Neuronal stem cell (in vitro differentiated cells): ENCODE measurements around the gene SKIC2. TPM values are rescaled to one million over a fixed set of nuclear protein-coding genes. Genes with fewer than 3 reads are reported as not detected.
"Not testable (repeated sequence)": the region's sequence is repeated elsewhere in the genome, so short reads cannot be mapped to it uniquely, and the experiment has no call there.

Experiments
- DNase-seq: peaks from one replicate; pipeline ENCODE4 v3.0.0-alpha.2; 2013; ENCODE audit warnings: low spot score
- H2AFZ ChIP-seq: one replicate; pipeline ENCODE4 v1.6.1; 2013; ENCODE audit warnings: mild to moderate bottlenecking, low read length, inconsistent platforms
- H2AK5ac ChIP-seq: 2 replicates; pipeline ENCODE4 v1.6.1; 2013; ENCODE audit warnings: low read depth, mild to moderate bottlenecking, inconsistent platforms, low read length, moderate library complexity, mixed read lengths
- H2BK120ac ChIP-seq: 2 replicates; pipeline ENCODE4 v1.6.1; 2013; ENCODE audit warnings: low read depth, mild to moderate bottlenecking, inconsistent platforms, low read length, moderate library complexity, mixed read lengths
- H2BK12ac ChIP-seq: one replicate; pipeline ENCODE4 v1.6.1; 2013; ENCODE audit warnings: low read length, inconsistent platforms
- H2BK15ac ChIP-seq: 2 replicates; pipeline ENCODE4 v1.6.1; 2013; ENCODE audit warnings: mild to moderate bottlenecking, low read length, inconsistent platforms, mixed read lengths
- H2BK5ac ChIP-seq: one replicate; pipeline ENCODE4 v1.6.1; 2013; ENCODE audit warnings: inconsistent platforms, mild to moderate bottlenecking, low read length, moderate library complexity
- H3K14ac ChIP-seq: one replicate; pipeline ENCODE4 v1.6.1; 2013; ENCODE audit warnings: low read length, inconsistent platforms
- H3K18ac ChIP-seq: 2 replicates; pipeline ENCODE4 v1.6.1; 2013; ENCODE audit warnings: low read length, inconsistent platforms
- H3K23ac ChIP-seq: 2 replicates; pipeline ENCODE4 v1.6.1; 2013; ENCODE audit warnings: low read depth, mild to moderate bottlenecking, mixed read lengths, low read length, inconsistent platforms; ENCODE audit not compliant: poor library complexity
- H3K27ac ChIP-seq: replicated peaks from 3 replicates; pipeline ENCODE4 v1.5.1; 2013; ENCODE audit warnings: low read length, inconsistent platforms
- H3K27me3 ChIP-seq, 3 experiments: 2 replicates each; pipeline ENCODE4 v1.6.1; 2013; ENCODE audit warnings: low read length in 3 of 3, mild to moderate bottlenecking in 2 of 3, inconsistent platforms in 1 of 3, low read depth in 1 of 3, mixed read lengths in 1 of 3, moderate library complexity in 1 of 3; ENCODE audit not compliant: control insufficient read depth in 3 of 3, insufficient read depth in 3 of 3
- H3K36me3 ChIP-seq, 2 donors: replicated peaks in 1 of 2; 2 replicates each; pipeline ENCODE4 v1.6.1; 2013; ENCODE audit warnings: low read length in 2 of 2; ENCODE audit not compliant: control insufficient read depth in 2 of 2, insufficient read depth in 2 of 2
- H3K4ac ChIP-seq: 2 replicates; pipeline ENCODE4 v1.6.1; 2013; ENCODE audit warnings: inconsistent platforms, mild to moderate bottlenecking, low read length, moderate library complexity
- H3K4me1 ChIP-seq, 2 donors: 1 replicate in 1 of 2; 2 replicates in 1 of 2; pipeline ENCODE4 v1.6.1; 2013; ENCODE audit warnings: low read length in 2 of 2, low read depth in 1 of 2; ENCODE audit not compliant: control insufficient read depth in 2 of 2, insufficient read depth in 1 of 2
- H3K4me2 ChIP-seq: one replicate; pipeline ENCODE4 v1.6.1; 2013; ENCODE audit warnings: mild to moderate bottlenecking, low read length, inconsistent platforms; ENCODE audit not compliant: insufficient read depth, poor library complexity, severe bottlenecking
- H3K4me3 ChIP-seq, 2 donors: 2 replicates each; pipeline ENCODE4 v1.5.1; 2013; ENCODE audit warnings: low read length in 2 of 2, mild to moderate bottlenecking in 2 of 2, inconsistent platforms in 1 of 2, moderate library complexity in 1 of 2
- H3K79me1 ChIP-seq: one replicate; pipeline ENCODE4 v1.6.1; 2013; ENCODE audit warnings: low read depth, mild to moderate bottlenecking, inconsistent platforms, low read length, moderate library complexity
- H3K9ac ChIP-seq: one replicate; pipeline ENCODE4 v1.6.1; 2013; ENCODE audit warnings: mild to moderate bottlenecking, low read depth, low read length, inconsistent platforms; ENCODE audit not compliant: poor library complexity
- H3K9me3 ChIP-seq, 2 donors: replicated peaks in 1 of 2; 2 replicates each; pipeline versions ENCODE3 to v1.6.1; 2013; ENCODE audit warnings: low read length in 2 of 2, mild to moderate bottlenecking in 2 of 2, inconsistent platforms in 1 of 2, low read depth in 1 of 2, mixed read lengths in 1 of 2, moderate library complexity in 1 of 2; ENCODE audit not compliant: control insufficient read depth in 2 of 2, insufficient read depth in 1 of 2
- H4K8ac ChIP-seq: one replicate; pipeline ENCODE4 v1.6.1; 2013; ENCODE audit warnings: low read depth, mild to moderate bottlenecking, inconsistent platforms, low read length, moderate library complexity
- H4K91ac ChIP-seq: one replicate; pipeline ENCODE4 v1.6.1; 2013; ENCODE audit warnings: low read length, low read depth, mild to moderate bottlenecking, inconsistent platforms; ENCODE audit not compliant: poor library complexity
- WGBS, 2 donors: extraction: QIAGEN DNeasy Blood & Tissue Kit; methylation state at CpG; one replicate each; pipeline ENCODE4 v1.1.7; 2013; ENCODE audit warnings: missing lambda C conversion rate in 2 of 2, mixed read lengths in 1 of 2; ENCODE audit not compliant: insufficient read length in 2 of 2, insufficient replicate concordance in 1 of 2; ENCODE audit errors: extremely low coverage in 2 of 2; 5-methylcytosine and 5-hydroxymethylcytosine counted together
- polyA plus RNA-seq, 2 experiments: library from polyadenylated mRNA; stranded (reverse); fragments of 200-250 nt; gene quantifications; one replicate each; pipeline ENCODE4 v1.2.3, GENCODE V29; 2013

SKIC2 gene
- 19.1 TPM for polyA plus RNA-seq (2013, experiment 1 of 2)
- polyA plus RNA-seq (2013, experiment 2 of 2): 19.7 TPM

DNA sequence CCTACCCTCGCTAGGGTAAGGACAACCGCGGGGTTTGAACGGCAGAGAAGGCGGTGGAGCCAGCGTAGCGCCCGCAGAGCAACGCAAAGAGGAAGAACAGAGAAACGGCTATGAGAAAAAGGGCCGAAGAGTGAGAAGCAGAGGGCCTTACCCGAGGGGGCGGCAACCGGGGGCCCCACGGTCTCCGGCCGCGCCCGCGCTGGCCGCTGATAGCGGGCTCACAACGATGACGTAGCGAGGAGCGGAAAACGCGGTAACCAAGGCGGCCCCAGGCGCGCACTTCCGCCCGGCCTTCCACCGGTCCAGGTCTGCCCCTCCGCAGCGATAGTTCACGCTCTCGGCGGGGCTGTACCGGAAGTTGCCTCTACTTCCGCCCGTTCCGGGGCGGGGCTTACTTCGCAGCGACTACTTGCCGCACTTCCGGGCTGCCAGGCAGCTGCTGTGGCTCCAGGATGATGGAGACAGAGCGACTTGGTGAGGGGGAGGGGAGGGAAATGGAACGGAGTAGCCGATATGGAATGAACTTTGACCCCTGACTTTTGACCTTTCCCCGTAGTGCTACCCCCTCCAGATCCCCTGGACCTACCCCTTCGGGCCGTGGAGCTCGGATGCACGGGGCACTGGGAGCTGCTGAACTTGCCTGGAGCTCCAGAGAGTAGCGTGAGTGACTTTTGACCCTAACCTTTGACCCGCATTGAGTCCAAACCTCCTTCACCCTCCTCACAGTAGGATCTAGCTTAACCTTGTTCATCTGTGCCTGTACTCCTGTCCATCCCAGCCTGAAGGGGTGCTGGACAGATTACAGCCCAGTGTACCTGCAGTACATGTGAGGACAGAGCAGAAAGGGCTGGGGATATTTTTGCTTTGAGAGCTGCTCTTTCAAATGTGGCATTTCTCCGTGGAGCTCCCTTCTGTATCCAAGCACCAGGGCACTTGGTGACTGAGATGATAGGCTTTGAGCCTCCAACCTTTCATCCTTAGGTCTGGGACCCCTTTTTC lies at the start of gene SKIC2, which contains the start of gene NELFE:
Gene SKIC2 (plus strand): TSS at position 435 of the 999 bp plus-strand sequence. CDS start 18 bp downstream, at position 453.
Gene NELFE (minus strand): TSS at position 231 of the 999 bp plus-strand sequence. CDS start 525 bp downstream, outside the sequence.
- no peak within 1 kb of the TSS for H2BK5ac ChIP-seq
- peaks cover 42 to 72% of the 10 kb centered on the region in 2 donors for H3K36me3 ChIP-seq

DNA sequence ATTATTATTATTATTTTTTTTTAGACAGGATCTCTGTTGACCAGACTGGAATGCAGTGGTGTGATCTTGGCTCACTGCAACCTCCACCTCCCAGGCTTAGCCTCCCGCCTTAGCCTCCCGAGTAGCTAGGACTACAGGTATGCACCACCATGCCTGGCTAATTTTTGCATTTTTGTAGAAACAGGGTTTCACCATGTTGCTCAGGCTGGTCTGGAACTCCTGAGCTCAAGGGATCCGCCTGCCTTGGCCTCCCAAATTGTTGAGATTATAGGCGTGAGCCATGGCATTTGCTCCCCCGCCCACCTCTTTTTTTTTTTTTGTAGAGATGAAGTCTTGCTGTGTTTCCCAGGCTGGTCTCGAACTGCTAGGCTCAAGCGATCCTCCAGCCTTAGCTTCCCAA lies 49.7 kb upstream of the SKIC2 start:
- not testable (repeated sequence) for H3K4ac ChIP-seq, H3K4me3 ChIP-seq, H3K4me2 ChIP-seq, H2AK5ac ChIP-seq, H3K27me3 ChIP-seq, DNase-seq, H4K91ac ChIP-seq, H3K79me1 ChIP-seq, H3K4me1 ChIP-seq, H3K23ac ChIP-seq, H2BK15ac ChIP-seq, H2BK120ac ChIP-seq, H3K14ac ChIP-seq, H3K9ac ChIP-seq, H3K18ac ChIP-seq, H2BK12ac ChIP-seq, H2AFZ ChIP-seq, H3K36me3 ChIP-seq, H3K27ac ChIP-seq, H4K8ac ChIP-seq, H3K9me3 ChIP-seq, H2BK5ac ChIP-seq
- WGBS, 2 donors: no CpG with 5 or more reads among the region's 7 CpGs

More for the DNA sequence above, at the start of gene SKIC2, which contains the start of gene NELFE:
- Histone ChIP-seq H3K27ac (peak within 1 kb of the TSS; percentile 14), H3K14ac (peak within 1 kb of the TSS; percentile 22), H2BK120ac (no peak within 1 kb of the TSS), H3K18ac (peak within 1 kb of the TSS; percentile 76), H3K23ac (peak within 1 kb of the TSS; percentile 94), H3K79me1 (peaks cover 9% of the 10 kb centered on the region), H3K9ac (peak within 1 kb of the TSS; percentile 89), H2BK15ac (no peak within 1 kb of the TSS), H4K8ac (peak within 1 kb of the TSS; percentile 20), H2AFZ (peak within 1 kb of the TSS; percentile 87), H3K4me3 (peak within 1 kb of the TSS; percentile 79 to 84), H3K4ac (no peak within 1 kb of the TSS), H3K4me2 (peak within 1 kb of the TSS; percentile 77), H2BK12ac (no peak within 1 kb of the TSS), H4K91ac (peak within 1 kb of the TSS; percentile 79), H2AK5ac (peak within 1 kb of the TSS; percentile 72), H3K27me3 (no peaks in the 10 kb centered on the region), H3K4me1 (peaks cover 9 to 12% of the 10 kb centered on the region in 2 donors), H3K9me3 (no peaks in the 10 kb centered on the region)
- peak; percentile 96 for DNase-seq
- no CpG with 5 or more reads among the region's 59 CpGs for WGBS, 2 donors

DNA sequence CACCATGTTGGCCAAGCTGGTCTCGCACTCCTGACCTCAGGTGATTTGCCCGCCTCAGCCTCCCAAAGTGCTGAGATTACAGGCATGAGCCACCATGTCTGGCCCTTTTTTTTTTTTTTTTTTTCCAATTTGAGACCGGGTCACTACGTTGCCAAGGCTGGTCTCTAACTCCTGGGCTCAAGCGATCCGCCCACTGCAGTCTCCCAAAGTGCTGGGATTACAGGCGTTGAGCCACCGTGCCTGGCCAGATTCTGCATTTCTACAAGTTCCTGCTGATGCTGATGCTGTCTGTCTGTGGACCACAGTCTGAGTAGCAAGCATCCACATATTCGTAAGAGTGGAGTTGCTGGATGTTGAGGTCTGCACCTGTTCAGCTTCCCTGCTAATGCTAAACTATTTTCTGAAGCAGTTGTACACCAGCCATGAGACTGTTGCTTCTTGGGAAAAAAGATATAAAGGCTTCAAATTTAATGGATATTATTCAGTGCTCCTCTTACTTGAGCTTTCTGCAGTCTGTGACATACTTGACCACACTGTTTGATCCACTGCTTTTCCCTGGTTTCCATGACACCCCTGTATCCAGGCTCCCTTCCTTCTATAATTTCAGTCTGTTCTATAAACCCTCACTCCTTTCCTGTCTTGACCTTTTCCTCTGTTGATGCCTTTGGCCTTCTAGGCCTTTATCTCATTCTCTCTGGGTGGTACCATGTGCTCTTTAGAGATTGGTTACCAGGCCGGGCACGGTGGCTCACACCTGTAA lies 47.0 kb upstream of the SKIC2 start:
- Histone ChIP-seq H2BK120ac (no peak overlapping the region), H2BK15ac (no peak overlapping the region), H3K18ac (no peak overlapping the region), H2AK5ac (no peak overlapping the region), H3K9ac (no peak overlapping the region), H4K8ac (no peak overlapping the region), H4K91ac (no peak overlapping the region), H3K79me1 (no peaks in the 10 kb centered on the region), H3K14ac (no peak overlapping the region), H3K27ac (no peak overlapping the region), H3K27me3 (no peaks in the 10 kb centered on the region), H2BK12ac (no peak overlapping the region), H2BK5ac (no peak overlapping the region), H3K4ac (no peak overlapping the region), H3K4me2 (no peak overlapping the region), H3K36me3 (no peaks in the 10 kb centered on the region), H3K23ac (no peak overlapping the region), H2AFZ (no peak overlapping the region), H3K4me3 (no peak overlapping the region), H3K4me1 (peaks cover 0 to 4% of the 10 kb centered on the region in 2 donors), H3K9me3 (peaks cover 0 to 2% of the 10 kb centered on the region in 2 donors)
- no CpG with 5 or more reads among the region's 11 CpGs for WGBS, 2 donors
- DNase-seq: no peak
